GM21360 (cell line): ENCODE data around the gene RFXANK.
A peak's percentile ranks its signal among the peaks of the same experiment; 100 is the strongest.
"Not testable (repeated sequence)": the region's sequence is repeated elsewhere in the genome, so short reads cannot be mapped to it uniquely, and the experiment has no call there.

Experiments
- ATAC-seq: cut with Tn5 transposase; IDR thresholded peaks from one replicate; pipeline ENCODE4 v1.9.1; 2021; ENCODE audit warnings: mild to moderate bottlenecking, moderate library complexity; ENCODE audit not compliant: unreplicated experiment

Gene RFXANK

GRCh38 chr19:19170053-19170872, 21.8 kb upstream of the RFXANK start, which contains the start of gene MEF2B:
Gene MEF2B (minus strand): TSS chr19:19170263. CDS start chr19:19150735, 19,528 bp downstream.
- peak; percentile 77 for ATAC-seq

- ATAC-seq: no peak
Measured at GRCh38 chr19:19170873-19171672, 21.0 kb upstream of the RFXANK start.

GRCh38 chr19:19171821-19172532, 20.1 kb upstream of the RFXANK start:
- no peak for ATAC-seq

- not testable (repeated sequence) for ATAC-seq
Measured at GRCh38 chr19:19173243-19173642, 18.8 kb upstream of the RFXANK start.

- ATAC-seq: no peak
Measured at GRCh38 chr19:19176950-19177349, 15.1 kb upstream of the RFXANK start.

GRCh38 chr19:19179548-19180441, 12.3 kb upstream of the RFXANK start:
- no peak for ATAC-seq

- ATAC-seq: no peak
Measured at GRCh38 chr19:19181488-19181998, 10.5 kb upstream of the RFXANK start.

GRCh38 chr19:19185853-19186740, 6.0 kb upstream of the RFXANK start:
- no peak for ATAC-seq

- ATAC-seq: no peak
Measured at GRCh38 chr19:19186742-19187141, 5.3 kb upstream of the RFXANK start.

GRCh38 chr19:19191768-19192077, 335 bp upstream of the RFXANK start:
- no peak for ATAC-seq

GRCh38 chr19:19192910-19193423, 909 bp downstream of the RFXANK start:
- ATAC-seq: no peak

GRCh38 chr19:19193926-19194325, 1.9 kb downstream of the RFXANK start:
- ATAC-seq: no peak

GRCh38 chr19:19201697-19202630, 9.9 kb downstream of the RFXANK start:
- ATAC-seq: no peak

GRCh38 chr19:19202707-19203011, 10.6 kb downstream of the RFXANK start:
- ATAC-seq: peak; percentile 12

- ATAC-seq: peak; percentile 68
Measured at GRCh38 chr19:19203012-19203856, 11.2 kb downstream of the RFXANK start, which contains the start of gene NR2C2AP. Gene NR2C2AP (minus strand): TSS chr19:19203414. CDS start chr19:19203060, 354 bp downstream.

- ATAC-seq: no peak
Measured at GRCh38 chr19:19204181-19204580, 12.1 kb downstream of the RFXANK start.
